SU-DHL-6 (cell line): Measurements from ENCODE around the gene NRSN2.

Experiments used
- H2AFZ ChIP-seq: fragments of 200-600 bp; sonication (generic); 2 replicates; pipeline ENCODE4 v1.6.1; 2014; ENCODE audit warnings: low read depth, mild to moderate bottlenecking, moderate library complexity, mixed read lengths, antibody characterized with exemption, low read length; ENCODE audit not compliant: severe bottlenecking
- H3F3A ChIP-seq: fragments of 200-600 bp; shearing (Covaris generic); 2 replicates; pipeline ENCODE4 v1.6.0; 2016; ENCODE audit warnings: antibody characterized with exemption, mild to moderate bottlenecking; ENCODE audit not compliant: insufficient read depth
- H3K27ac ChIP-seq: fragments of 200-600 bp; sonication (generic); 2 replicates; pipeline ENCODE4 v1.5.1; 2016; ENCODE audit warnings: low read depth, mild to moderate bottlenecking, low read length, moderate library complexity, mixed read lengths
- H3K27me3 ChIP-seq: fragments of 200-600 bp; sonication (generic), shearing (Covaris generic); 2 replicates; pipeline ENCODE4 v1.6.0; 2014; ENCODE audit warnings: mild to moderate bottlenecking, low read length
- H3K36me3 ChIP-seq: fragments of 200-600 bp; sonication (generic); 2 replicates; pipeline ENCODE4 v1.6.1; 2014; ENCODE audit warnings: mild to moderate bottlenecking, low read length, mixed read lengths
- H3K4me2 ChIP-seq: fragments of 300-600, 200-600 bp; shearing (Covaris generic), sonication (generic); 2 replicates; pipeline ENCODE4 v1.6.0; 2014; ENCODE audit warnings: low read length, low read depth, mild to moderate bottlenecking; ENCODE audit not compliant: poor library complexity, severe bottlenecking
- H3K4me3 ChIP-seq: fragments of 200-600 bp; sonication (generic); 2 replicates; pipeline ENCODE4 v1.5.1; 2014; ENCODE audit warnings: antibody characterized with exemption, low read length, mild to moderate bottlenecking, mixed read lengths; ENCODE audit not compliant: insufficient read depth, poor library complexity, severe bottlenecking
- H3K79me2 ChIP-seq: fragments of 200-600 bp; sonication (generic); 2 replicates; pipeline ENCODE4 v1.6.1; 2014; ENCODE audit warnings: mild to moderate bottlenecking, low read length, moderate library complexity; ENCODE audit not compliant: insufficient read depth
- H3K9ac ChIP-seq: fragments of 200-600 bp; sonication (generic); 2 replicates; pipeline ENCODE4 v1.7.0; 2014; ENCODE audit warnings: mild to moderate bottlenecking, low read length
- H3K9me2 ChIP-seq: fragments of 200-600 bp; sonication (generic); replicated peaks from 2 replicates; pipeline ENCODE4 v1.6.1; 2014; ENCODE audit warnings: low read length; ENCODE audit not compliant: insufficient read depth
- H3K9me3 ChIP-seq: fragments of 200-600 bp; sonication (generic); 2 replicates; pipeline ENCODE4 v1.6.1; 2014; ENCODE audit warnings: low read length, mixed read lengths; ENCODE audit not compliant: insufficient read depth
- H4K20me1 ChIP-seq: fragments of 200-600 bp; sonication (generic); 2 replicates; pipeline ENCODE4 v1.6.1; 2014; ENCODE audit warnings: low read depth, mild to moderate bottlenecking, antibody characterized with exemption, low read length, moderate library complexity, mixed read lengths
- EZH2phosphoT487 ChIP-seq: fragments of 200-600 bp; sonication (generic), shearing (Covaris generic); conservative IDR thresholded peaks from 2 replicates; pipeline ENCODE4 v1.6.1; 2018; ENCODE audit warnings: mild to moderate bottlenecking, antibody characterized with exemption, low read length, moderate library complexity, mixed read lengths
- TF ChIP-seq, protein P1 (sequence below): fragments of 200-600 bp; sonication (generic); IDR thresholded peaks from one replicate; pipeline ENCODE4 v1.5.1; 2017; ENCODE audit warnings: antibody characterized with exemption, mild to moderate bottlenecking, low read length, moderate library complexity; ENCODE audit not compliant: insufficient read depth, poor library complexity, severe bottlenecking

Gene NRSN2

DNA sequence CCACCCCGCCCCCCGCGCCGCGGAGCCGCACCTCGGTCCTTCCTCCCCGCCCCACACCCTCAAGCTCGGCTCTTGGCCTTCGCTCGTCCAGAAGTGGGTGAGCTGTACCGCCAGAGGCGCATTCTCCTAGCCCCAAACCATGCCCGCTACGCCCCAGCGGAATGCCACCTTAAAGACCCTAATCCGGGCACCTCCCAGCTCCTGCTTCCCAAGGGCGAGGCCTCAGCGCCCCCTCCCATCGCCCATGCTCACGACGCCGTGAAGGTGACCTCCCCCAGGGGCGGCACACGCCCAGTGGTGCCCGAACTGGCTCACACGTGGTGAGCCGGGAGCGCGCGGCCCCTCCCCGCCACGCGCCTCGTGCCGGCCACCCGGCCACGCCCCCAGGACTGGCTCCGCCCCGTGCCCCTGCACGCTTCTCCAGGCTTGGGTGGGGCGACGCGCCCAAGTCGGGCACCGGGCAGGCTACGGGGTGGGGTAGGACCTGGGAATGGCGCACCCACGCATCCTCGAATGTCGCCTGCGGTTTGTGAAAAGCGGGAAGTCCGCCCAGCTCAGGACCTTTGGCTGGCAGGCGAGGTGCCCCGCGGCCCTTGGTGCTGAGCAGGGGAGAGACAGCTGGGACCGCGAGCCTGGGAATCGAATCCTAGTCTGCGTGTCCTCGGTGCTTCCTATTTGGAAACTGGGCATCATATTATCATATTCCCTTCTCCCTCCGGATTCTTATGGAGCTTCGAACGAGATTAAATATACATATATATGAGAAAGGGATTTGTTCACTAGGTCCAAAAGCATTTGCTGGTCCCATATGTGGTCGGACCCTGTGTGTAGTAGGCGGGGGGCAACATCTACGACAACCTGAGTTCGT is 22.5 kb upstream of the NRSN2 start:
- peaks cover 11% of the 10 kb centered on the region; the same call in 1 of the 2 replicates for H3K79me2 ChIP-seq
- no peaks in the 10 kb centered on the region for H3K9me2 ChIP-seq
- TF ChIP-seq, protein P1, sequence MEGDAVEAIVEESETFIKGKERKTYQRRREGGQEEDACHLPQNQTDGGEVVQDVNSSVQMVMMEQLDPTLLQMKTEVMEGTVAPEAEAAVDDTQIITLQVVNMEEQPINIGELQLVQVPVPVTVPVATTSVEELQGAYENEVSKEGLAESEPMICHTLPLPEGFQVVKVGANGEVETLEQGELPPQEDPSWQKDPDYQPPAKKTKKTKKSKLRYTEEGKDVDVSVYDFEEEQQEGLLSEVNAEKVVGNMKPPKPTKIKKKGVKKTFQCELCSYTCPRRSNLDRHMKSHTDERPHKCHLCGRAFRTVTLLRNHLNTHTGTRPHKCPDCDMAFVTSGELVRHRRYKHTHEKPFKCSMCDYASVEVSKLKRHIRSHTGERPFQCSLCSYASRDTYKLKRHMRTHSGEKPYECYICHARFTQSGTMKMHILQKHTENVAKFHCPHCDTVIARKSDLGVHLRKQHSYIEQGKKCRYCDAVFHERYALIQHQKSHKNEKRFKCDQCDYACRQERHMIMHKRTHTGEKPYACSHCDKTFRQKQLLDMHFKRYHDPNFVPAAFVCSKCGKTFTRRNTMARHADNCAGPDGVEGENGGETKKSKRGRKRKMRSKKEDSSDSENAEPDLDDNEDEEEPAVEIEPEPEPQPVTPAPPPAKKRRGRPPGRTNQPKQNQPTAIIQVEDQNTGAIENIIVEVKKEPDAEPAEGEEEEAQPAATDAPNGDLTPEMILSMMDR, result no peak
- TF ChIP-seq EZH2phosphoT487, result no peak
- H3K36me3 ChIP-seq, result no peaks in the 10 kb centered on the region
- peak overlapping the region; percentile 60 for H3K4me3 ChIP-seq
- H3K9me3 ChIP-seq, result no peaks in the 10 kb centered on the region
- peak overlapping the region; percentile 78 for H2AFZ ChIP-seq
- peak overlapping the region; percentile 82 for H3K4me2 ChIP-seq
- H3K9ac ChIP-seq, result peak overlapping the region; percentile 59
- no peaks in the 10 kb centered on the region for H3K27me3 ChIP-seq
- no peaks in the 10 kb centered on the region for H4K20me1 ChIP-seq
- peaks cover 20% of the 10 kb centered on the region for H3F3A ChIP-seq
- H3K27ac ChIP-seq, result peak overlapping the region; percentile 59

GRCh38 chr20:325045-325888 is 21.6 kb upstream of the NRSN2 start, which contains the start of gene SOX12:
TSS of gene SOX12 (plus strand) at chr20:325552. CDS start at chr20:325925, 373 bp downstream.
- Histone ChIP-seq H3K36me3 (no peaks in the 10 kb centered on the region), H3K9ac (peak within 1 kb of the TSS; percentile 85), H3K4me2 (peak within 1 kb of the TSS; percentile 92), H3K79me2 (peaks cover 11% of the 10 kb centered on the region; the same call in 1 of the 2 replicates), H3K4me3 (peak within 1 kb of the TSS; percentile 84), H3K9me3 (no peaks in the 10 kb centered on the region), H2AFZ (peak within 1 kb of the TSS; percentile 78), H3K9me2 (no peaks in the 10 kb centered on the region), H3K27me3 (no peaks in the 10 kb centered on the region), H3F3A (peaks cover 22% of the 10 kb centered on the region), H4K20me1 (no peaks in the 10 kb centered on the region), H3K27ac (peak within 1 kb of the TSS; percentile 89)
- TF ChIP-seq, protein P1, result no peak
- no peak for TF ChIP-seq EZH2phosphoT487

- Histone ChIP-seq H2AFZ (peak overlapping the region; percentile 35), H3K27ac (peak overlapping the region; percentile 89)
These were observed 20.8 kb upstream of the NRSN2 start for GRCh38 chr20:325889-326644.

More at GRCh38 chr20:325889-326644, 20.8 kb upstream of the NRSN2 start:
- Histone ChIP-seq H3K9me3 (no peaks in the 10 kb centered on the region), H3F3A (peaks cover 22% of the 10 kb centered on the region), H3K36me3 (no peaks in the 10 kb centered on the region), H3K9ac (peak overlapping the region; percentile 85), H3K79me2 (peaks cover 11% of the 10 kb centered on the region; the same call in 1 of the 2 replicates), H3K4me3 (peak overlapping the region; percentile 84), H3K9me2 (no peaks in the 10 kb centered on the region), H3K4me2 (peak overlapping the region; percentile 92), H3K27me3 (no peaks in the 10 kb centered on the region), H4K20me1 (no peaks in the 10 kb centered on the region)
- TF ChIP-seq EZH2phosphoT487, result no peak
- TF ChIP-seq, protein P1, result no peak
